GM18499 (cell line): ENCODE measurements around the gene HELZ.
A peak's percentile ranks its signal among the peaks of the same experiment; 100 is the strongest.
"Not testable (repeated sequence)": the region's sequence is repeated elsewhere in the genome, so short reads cannot be mapped to it uniquely, and the experiment has no call there.

Experiments
- ATAC-seq: cut with Tn5 transposase; IDR thresholded peaks from one replicate; pipeline ENCODE4 v1.9.1; 2021; ENCODE audit warnings: moderate number of reproducible peaks; ENCODE audit not compliant: insufficient read depth, unreplicated experiment

The HELZ gene

DNA sequence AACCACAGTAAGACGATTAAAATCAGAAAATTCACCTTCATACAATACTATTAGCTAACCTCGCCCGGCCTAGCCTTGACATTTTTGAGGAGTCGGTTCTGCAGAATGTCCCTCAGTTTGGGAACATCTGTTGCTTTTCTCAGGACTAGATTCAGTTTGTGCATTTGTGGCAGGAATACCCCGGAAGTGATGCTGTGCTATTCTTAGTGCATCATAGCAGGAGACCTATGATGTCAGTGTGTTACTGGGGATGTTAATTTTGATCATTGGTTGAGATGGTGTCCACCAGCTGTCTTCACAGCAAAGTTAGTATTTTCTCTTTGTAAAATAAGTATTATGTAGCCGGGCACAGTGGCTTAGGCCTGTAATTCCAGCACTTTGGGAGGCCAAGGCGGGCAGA lies 21.5 kb upstream of the HELZ start:
- ATAC-seq, result no peak

DNA sequence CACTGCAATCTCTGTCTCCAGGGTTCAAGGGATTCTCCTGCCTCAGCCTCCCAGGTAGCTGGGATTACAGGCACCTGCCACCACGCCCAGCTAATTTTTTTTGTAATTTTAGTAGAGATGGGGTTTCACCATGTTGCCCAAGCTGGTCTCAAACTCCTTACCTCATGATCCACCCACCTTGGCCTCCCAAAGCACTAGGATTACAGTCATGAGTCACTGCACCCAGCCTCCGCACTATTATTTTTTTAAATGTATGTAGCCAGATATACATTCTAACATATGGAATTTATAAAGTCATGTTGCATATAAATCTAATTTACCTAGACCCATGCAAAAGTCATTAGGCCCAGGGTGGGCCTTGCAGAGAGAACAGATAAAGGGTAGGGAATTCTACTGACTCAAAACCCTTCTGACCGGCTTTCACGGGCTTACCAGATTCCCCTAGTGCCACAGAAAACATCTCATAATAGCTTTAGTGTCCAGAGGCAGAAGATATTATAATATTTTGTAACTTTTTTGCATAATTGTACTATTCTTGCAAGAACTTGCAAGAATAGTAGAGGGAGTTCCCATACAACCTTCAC lies 20.5 kb upstream of the HELZ start:
- ATAC-seq, result no peak

DNA sequence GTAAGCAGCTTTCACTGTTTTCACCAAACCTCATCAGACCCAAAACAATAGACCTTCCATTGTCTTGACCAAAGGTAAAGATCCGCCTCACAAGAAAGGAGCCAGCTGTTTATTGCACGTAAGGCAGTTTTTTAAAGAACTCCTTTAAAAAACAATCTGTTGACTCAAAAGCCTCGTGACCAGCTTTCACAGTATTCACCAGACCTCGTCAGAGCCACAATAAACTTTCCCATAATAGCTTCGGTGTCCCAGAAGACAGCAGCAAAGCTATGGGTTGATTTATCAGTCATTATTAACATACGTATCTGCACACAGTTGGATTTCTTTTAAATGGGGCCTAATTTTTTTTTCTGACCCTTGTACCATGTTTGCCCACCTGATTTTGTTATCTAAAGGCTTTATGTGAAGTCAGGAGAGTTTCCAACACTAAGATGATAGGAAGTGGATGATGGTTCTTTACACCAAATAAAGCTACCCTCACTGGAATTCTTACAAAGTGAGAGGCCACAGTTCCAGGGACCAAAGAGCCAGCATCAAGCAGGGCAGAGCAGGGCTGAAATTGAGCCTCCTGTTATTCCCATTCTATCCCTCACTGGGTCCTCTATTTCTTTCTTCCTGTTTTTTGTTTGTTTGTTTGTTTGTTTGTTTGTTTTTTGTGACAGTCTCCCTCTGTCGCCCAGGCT lies 17.6 kb upstream of the HELZ start:
- no peak for ATAC-seq

DNA sequence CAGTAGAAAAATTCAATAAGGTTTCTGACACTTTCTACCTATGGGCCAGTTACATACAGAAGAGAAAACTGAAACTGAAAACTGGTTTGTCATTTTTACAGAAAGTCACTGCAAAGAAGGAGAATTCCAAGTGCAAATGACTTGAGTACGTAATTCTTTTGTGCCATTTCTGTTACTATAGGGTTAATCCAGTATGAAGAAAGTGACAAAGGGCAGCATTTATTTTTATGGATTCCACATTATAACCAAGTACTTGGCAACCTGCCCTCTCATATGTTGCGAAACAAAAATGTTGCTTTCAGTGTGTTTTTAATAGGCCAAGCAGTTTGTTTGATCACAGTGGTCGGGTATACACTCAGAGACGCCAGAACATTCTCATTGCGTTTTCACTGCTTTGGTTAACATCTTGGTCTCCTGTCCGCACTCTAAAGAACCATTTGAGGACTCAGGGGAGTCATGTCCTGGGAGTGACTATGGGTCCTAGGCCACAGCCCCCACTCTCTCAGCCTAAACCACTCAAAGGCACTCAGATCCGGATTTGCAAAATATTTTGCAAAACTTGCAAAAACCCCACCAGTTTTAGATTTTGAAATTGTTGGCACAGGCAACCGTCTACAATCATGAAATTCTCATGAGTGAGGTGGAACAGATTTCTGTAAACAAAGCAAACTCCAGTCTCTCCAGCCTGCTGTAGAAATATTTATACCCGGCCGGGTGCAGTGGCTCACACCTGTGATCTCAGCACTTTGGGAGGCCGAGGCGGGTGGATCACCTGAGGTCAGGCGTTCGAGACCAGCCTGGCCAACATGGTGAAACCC lies 15.4 kb upstream of the HELZ start:
- ATAC-seq, result no peak

DNA sequence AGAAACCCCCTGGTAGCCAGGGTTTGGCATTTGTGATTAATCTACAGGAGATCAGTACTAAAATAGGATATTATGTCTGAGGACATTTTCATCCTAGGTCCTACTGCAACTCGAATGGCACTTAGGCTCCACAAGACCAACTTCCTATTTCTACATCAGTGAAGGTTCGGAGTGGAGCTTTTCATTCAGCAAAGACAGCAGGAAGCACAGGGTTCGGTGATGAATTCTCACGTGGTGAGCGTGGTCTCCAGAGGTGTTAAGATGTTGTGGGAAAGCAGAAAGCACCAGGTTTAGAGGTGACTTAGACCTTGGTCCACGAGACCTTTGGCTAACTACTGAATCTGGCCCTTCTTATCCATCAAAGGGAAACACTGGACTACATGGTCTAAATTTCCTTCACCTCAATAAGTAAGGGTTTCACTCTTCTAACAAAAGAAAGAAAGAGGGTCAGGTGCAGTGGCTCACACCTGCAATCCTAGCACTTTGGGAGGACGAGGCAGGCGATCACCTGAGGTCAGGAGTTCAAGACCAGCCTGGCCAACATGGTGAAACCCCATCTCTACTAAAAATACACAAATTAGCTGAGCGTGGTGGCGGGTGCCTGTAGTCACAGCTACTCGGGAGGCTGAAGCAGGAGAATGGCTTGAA lies 13.9 kb upstream of the HELZ start:
- no peak for ATAC-seq

DNA sequence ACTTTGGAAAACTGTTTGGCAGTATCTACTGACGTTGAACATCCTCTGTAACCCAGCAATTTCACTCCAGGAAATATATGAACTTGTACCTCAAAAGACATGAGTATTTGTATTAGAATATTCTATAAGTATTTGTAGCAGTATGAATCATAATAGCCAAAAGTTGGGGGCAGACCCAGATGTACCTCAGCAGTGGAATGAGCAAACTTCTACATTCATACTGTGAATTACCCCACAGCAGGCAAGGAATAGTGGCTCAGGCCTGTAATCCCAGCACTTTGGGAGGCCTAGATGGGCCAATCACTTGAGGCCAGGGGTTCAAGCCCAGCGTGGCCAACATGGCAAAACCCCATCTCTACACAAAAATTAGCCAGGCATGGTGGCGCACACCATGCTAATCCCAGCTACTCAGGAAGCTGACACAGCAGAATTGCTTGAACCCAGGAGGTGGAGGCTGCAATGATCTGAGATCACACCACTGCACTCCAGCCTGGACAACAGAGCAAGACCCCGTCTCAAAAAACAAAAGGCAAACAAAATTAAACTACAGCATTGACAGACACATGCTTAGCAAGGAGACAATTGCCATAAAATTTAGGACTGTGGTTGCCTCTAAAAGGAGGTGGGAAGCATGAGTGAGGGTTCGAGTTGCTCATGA lies 11.2 kb upstream of the HELZ start:
- no peak for ATAC-seq

DNA sequence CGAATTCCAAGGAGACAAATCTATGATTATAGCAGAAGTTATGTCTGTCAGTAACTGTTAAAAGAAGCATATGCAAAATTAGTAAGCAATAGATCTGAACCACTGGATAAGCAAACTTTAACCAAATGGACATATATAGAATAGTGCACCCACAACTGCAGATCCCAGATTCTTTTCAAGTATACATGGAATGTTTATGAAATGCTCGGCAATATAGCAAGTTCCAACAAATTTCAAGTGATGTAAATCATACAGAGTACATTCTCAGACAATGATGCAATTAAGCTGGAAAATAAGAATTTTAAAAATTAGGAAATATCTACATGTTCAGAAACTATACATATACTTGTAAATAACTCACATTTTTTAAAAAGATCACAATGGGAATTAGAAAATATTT lies 8.4 kb upstream of the HELZ start:
- ATAC-seq, result no peak

DNA sequence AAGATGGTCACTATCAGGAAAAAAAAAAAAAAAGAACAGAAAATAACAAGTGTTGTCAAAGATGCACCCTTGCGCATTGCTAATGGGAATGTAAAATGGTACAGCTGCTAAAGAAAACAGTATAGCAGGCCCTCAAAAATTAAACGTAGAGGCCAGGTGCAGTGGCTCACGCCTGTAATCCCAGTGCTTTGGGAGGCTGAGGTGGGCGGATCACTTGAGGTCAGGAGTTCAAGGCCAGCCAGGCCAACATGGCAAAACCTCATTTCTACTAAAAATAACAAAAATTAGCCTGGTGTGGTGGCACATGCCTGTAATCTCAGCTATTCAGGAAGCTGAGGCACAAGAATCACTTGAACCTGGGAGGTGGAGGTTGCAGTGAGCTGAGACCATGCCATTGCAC lies 6.6 kb upstream of the HELZ start:
- not testable (repeated sequence) for ATAC-seq

DNA sequence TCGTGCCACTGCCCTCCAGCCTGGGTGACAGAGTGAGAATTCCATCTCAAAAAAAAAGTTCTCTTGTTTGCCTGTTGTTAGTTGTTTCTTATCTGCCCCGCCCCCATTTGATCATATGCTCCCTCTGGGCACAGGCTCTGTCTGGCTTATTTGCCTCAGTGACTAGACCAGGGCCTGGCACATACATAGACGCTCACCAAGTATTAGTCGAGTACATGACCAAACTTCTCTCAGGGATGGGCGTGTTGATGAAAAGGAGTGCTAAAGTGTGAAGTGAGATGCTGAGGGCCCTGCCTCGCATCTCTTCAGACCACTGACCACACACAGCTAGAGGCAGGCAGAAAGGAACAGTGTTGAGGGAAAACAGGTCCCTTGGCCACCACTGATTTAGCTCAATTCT lies 3.3 kb upstream of the HELZ start:
- ATAC-seq, result no peak

DNA sequence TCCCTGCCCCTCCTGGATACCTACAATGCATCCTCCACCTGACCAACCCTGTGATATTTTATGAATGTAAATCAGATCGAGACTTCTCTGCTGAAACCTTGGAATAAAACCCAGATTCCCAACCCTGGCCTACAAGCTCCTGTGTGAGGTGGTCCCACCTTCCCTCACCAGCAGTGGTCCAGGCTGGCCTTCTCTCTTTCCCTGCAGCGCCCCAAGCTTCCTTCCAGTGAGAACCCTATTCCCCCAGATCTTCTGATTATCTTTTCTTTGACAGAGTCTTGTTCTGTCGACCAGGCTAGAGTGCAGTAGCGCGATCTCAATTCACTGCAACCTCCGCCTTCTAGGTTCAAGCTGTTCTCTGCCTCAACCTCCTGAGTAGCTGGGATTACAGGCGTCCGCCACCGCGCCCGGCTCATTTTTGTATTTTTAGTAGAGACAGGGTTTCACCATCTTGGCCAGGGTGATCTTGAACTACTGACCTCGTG lies 2.5 kb upstream of the HELZ start:
- no peak for ATAC-seq

DNA sequence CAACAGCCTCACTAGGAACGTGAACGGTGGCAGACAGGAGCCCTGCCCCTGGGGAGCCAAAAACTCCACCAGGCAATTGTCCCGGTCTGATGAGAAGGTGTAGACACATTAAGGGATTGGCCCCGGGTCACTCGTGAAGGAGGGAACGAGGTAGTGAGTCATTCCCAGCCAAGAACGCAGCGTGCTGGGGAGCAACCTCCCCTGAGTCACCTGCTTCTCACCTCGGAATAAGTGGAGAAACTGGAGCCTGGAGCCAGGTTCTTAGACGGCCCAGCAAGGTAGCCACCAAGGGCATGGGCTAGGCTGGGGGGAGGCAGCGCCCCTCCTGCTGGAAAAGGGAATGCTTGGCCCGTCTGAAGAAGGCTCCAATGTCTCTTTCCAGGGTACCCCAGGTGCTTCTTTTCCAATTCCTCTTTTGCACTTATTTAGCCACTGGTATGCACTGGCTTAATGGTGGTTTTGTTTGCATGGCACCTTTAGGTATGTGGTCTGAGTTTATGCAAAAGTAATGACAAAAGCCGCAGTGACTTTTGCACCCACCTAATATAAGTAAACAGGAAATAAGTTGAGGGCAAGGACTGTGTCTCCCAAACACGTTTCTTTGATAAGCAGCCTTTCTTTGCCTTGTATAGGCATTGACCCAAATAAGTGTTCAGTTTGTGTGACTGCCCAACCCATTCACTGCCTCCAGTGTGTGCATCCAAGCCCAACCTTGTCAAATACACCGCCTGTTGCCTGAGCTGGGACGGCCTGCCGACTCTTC lies 1.8 kb upstream of the HELZ start:
- ATAC-seq, result peak; percentile 55

DNA sequence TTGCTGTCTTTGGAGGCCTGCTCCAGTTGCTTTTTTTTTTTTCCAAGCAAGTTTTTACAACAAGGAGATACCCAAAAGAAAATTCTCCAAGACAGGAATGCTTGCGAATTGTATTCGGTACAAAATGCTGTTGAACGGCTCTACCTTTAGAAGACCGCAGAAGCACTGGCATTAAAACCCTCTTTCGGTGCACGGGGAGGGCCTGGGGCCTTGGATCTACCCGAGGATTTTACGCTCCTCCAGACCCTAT lies 1.3 kb upstream of the HELZ start:
- no peak for ATAC-seq

DNA sequence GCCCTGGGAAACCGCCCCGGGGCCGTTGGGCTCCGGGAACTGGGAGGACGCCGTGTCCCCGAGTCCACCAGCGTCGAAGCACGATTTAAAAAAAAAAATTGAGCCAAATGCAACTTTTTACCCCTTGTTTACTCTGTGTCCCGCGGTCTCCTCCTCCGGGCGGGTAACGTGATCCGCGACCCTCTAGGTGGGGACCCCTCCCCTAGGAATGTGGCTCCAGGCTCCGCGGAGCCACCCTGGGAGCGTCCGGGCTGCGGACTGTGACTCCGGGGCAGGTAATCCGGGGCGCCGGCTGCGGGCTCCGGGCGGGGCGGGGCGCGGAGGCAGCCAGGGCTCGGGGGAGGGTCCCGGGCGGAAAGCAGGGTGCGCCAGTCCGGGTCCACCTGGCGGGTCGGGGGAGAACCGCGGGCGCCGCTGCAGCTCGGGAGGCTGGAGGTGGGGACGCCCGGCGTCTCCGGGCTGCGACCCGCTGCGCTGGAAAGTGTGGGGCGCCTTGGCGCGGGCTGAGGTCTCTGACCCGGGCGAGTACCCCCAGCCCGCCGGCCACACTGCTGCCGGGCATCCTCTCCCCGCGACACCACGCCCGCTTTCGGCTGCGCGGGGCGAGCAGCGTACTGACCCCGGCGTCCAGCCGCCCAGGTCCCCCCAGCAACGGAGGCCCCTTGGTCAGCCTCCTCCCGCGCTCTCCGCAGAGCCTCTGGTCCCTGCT lies 852 bp upstream of the HELZ start:
- ATAC-seq, result no peak

DNA sequence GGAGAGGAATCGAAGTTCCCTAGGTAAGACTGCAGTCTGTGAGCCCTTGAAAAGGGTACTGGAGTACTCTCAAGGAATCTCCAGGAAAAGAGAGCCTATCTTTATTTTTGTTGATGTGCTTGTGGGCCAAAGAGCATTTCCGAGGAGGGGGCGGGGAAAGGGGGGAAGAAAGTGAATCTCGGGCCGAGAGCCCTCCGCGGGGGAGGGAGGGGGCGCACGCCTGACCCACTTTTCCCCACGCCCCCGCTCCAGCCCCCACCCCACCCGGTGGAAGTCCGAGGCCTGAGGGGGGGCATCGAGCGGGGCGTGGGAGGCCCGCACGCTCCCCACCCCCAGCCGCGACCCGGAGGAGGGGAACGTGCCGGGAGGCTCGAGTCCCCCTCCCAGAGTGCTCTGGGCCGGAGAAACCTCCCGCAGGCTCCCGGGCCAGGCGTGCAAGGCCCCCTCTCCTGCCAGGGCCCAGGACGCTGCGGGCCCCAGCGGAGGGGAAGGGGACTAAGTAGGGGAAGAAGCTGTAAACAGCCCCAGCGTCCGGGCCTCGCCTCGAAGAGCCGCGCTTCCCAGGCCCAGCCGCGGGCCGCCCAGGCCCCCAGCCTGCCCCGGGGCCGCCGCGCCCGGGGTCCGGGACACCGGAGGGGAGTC lies 444 bp downstream of the HELZ start:
- no peak for ATAC-seq

DNA sequence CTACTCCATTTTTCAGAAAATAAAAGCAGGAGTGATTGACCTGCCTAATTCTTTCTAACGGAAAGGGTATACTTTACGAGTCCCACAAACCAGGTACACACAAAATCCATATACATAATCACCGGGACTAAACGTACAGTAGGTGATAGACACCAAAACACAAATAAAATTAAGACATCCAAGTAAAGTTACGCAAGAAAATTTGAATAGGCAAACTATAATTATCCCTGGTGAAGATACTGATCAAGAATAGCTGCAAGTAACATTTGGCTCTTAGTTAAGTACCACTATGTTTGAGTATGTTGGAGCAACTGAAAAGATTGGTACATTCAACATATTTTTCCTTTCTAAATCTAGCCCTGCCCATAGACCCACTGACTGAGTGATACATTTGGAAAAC lies 1.7 kb downstream of the HELZ start:
- ATAC-seq, result no peak

DNA sequence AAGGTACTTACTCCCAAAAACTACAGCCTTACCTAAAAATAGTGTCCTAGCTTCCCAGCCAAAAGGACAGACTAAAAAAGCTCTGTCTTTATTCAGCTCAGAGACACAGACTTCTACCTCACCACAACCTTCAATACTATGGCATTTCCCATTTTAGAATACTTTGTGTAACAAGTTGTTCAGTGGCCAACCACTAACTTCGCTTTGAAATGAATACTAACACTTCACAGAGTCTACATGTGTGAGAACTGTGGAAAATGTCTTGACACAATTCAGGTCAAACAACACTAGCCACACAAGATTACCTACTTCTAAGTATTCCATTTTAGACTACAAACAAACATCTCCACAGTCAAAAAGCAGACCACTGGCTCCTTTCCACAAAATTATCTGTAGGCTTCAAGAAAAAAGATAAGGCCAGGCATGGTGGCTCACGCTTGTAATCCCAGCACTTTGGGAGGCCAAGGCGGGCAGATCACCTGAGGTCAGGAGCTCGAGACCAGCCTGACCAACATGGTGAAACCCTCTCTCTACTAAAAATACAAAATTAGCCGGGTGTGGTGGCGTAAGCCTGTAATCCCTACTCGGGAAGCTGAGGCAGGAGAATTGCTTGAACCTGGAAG lies 3.2 kb downstream of the HELZ start:
- no peak for ATAC-seq

DNA sequence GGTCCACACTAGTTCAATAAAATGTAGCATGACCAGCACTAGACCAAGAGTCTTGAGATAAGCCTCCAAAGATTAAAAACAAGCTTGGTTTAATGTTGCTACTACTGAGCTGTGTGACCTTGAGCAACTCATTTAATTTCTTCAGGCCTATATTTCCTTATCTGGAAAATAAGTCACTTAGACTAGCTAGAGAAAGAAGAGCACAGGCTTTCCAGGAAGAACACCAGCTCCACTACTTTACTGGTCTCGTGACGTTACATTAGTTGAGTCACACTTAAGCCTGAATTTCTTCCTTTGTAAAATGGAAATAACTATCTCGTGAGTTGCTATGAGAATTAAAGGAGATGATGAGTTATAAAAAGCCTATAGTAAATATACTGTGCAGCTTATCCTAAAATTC lies 5.4 kb downstream of the HELZ start:
- no peak for ATAC-seq

DNA sequence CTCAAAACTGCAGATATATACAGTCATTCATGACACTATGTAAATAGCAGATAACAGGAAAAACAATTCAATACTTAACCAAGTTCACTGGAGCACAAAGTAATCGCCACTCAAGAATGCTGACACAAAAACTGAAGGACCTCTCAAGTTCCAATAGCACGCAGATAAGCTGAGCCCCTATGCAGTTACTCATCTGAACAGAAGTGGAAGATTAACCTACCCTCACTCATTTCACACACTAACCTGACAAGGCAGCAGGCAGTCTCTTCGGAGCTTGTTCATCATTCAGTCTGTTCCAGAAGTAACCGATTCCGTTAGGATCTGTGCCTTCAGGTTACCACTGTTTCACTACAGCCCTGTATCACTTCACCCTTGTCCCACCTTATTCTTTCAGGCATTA lies 6.0 kb downstream of the HELZ start:
- no peak for ATAC-seq

DNA sequence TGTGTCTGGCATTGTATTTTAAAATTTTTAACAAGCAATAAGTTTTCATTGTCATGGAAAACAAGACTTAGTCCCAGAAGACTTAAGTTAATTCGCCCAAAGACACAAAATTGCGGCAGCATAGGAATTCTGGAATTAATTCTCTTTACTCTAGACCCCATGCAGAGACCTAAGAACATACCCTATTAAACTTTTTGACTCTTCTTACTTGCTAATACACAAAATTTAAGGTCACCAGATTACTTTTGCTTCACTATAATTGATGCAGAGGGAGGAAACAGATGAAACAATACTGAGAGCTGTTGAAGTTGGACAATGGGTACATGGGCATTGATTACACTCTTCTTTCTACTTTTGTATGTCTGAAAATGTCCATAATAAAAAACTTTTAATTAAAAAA lies 12.6 kb downstream of the HELZ start:
- ATAC-seq, result no peak
